Muscle of leg (tissue), 11 donors: ENCODE data around the gene SPRED2. TPM values are rescaled to one million over a fixed set of nuclear protein-coding genes. Genes with fewer than 3 reads are reported as not detected.
A peak's percentile ranks its signal among the peaks of the same experiment; 100 is the strongest.

Experiments used
- DNase-seq: peaks from one replicate; pipeline ENCODE4 v3.0.0; 2013
- H3K27ac ChIP-seq: one replicate; pipeline ENCODE4 v1.5.1; 2013; ENCODE audit warnings: mild to moderate bottlenecking, low read length, control low read depth
- H3K27me3 ChIP-seq: one replicate; pipeline ENCODE4 v1.6.1; 2013; ENCODE audit warnings: low read length; ENCODE audit not compliant: control insufficient read depth, insufficient read depth
- H3K36me3 ChIP-seq: one replicate; pipeline ENCODE4 v1.6.1; 2013; ENCODE audit warnings: low read length; ENCODE audit not compliant: control insufficient read depth, insufficient read depth
- H3K4me1 ChIP-seq: one replicate; pipeline ENCODE4 v1.6.1; 2013; ENCODE audit warnings: low read length; ENCODE audit not compliant: control insufficient read depth, insufficient read depth
- H3K4me3 ChIP-seq: one replicate; pipeline ENCODE4 v1.5.1; 2013; ENCODE audit warnings: low read length, control low read depth
- H3K9me3 ChIP-seq: replicated peaks from 2 replicates; pipeline ENCODE4 v1.6.1; 2013; ENCODE audit warnings: low read depth, low read length; ENCODE audit not compliant: control insufficient read depth
- WGBS: methylation state at CpG from one replicate; pipeline ENCODE4 v1.1.5; 2013; ENCODE audit warnings: missing lambda C conversion rate; ENCODE audit not compliant: insufficient coverage; 5-methylcytosine and 5-hydroxymethylcytosine counted together
- polyA plus RNA-seq, 8 donors: library from polyadenylated mRNA; unstranded; fragments of 120-200 nt; gene quantifications; one replicate each; pipeline versions ENCODE4 v1.2.1 to v1.2.3, GENCODE V29; 2013; ENCODE audit warnings: inconsistent platforms in 1 of 8, low replicate concordance in 1 of 8; ENCODE audit not compliant: insufficient read length in 8 of 8, insufficient read depth in 1 of 8
- total RNA-seq: library from RNA; stranded (reverse); fragments of 120-200 nt; gene quantifications from one replicate; pipeline ENCODE4 v1.2.4, GENCODE V29; 2013

SPRED2 gene
- total and polyA plus RNA-seq, 9 donors, result 10.7 to 51.3 (median 30.9) TPM

DNA sequence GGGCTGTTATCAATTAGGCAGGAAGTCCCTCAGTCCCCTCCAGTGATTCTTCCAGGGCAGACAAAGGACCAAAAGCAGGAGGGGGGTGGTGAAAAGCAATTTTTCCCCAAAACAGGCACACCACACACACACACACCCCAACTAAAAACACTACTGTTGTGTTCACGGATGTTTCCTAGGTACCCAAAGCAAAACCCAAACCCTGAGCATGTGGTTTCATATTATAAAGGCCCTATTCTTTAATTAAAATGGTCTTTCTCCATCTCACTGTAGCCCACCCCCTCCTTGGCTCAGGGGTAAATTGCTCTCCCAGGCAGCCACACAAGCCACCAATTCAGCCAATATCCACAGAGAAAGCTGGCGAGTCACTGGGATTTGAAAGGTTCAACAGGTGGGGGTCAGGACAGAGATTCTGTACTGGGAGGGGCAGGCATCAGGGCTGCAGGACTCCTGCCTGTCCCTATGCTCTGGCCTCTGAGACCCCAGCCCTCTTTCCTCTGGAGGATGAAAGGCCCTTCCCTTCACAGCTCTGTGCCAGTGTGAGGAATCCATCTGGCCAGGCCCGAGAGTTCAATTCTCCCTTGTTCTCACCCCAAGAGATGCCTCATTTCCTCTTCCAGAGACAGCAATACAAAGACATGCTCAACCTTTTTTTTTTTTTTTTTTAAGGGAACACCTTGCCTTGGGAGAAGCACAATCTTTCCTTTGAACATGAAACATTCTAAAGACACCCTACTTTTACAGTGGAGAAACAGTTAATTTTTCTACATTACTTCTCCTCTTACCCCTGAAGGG is 43.6 kb downstream of the SPRED2 start:
- DNase-seq, result no peak
- no peak overlapping the region for H3K27ac ChIP-seq
- no peaks in the 10 kb centered on the region for H3K27me3 ChIP-seq
- H3K4me1 ChIP-seq, result peaks cover 16% of the 10 kb centered on the region
- H3K36me3 ChIP-seq, result peaks cover 2% of the 10 kb centered on the region
- H3K4me3 ChIP-seq, result no peak overlapping the region
- H3K9me3 ChIP-seq, result no peaks in the 10 kb centered on the region
- no CpG with 5 or more reads among the region's 3 CpGs for WGBS

DNA sequence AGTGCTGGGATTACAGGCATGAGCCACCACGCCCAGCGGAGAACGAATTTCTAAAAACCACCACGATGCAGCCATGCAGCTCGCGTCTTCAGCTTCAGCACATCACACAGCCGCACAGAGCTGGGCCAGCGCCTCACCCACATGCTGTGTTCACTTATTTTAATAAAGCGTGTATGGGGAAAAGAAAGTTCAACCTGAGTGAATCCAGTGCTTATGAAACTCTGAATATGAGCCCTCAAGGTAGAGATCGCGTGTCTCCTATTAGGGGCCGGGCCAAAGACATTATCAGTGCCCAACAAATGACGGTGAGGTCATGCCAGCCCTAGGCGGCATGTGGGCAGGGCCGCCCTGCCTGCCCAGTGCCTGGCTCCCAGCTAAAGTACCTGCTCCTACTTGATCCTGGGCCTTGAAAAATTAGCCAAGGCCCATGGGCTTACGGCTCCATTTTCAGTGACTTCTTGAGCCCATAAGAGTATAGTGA is 44.3 kb downstream of the SPRED2 start:
- H3K27ac ChIP-seq, result no peak overlapping the region
- H3K27me3 ChIP-seq, result no peaks in the 10 kb centered on the region
- H3K36me3 ChIP-seq, result peaks cover 2% of the 10 kb centered on the region
- H3K4me1 ChIP-seq, result peaks cover 23% of the 10 kb centered on the region
- no peak overlapping the region for H3K4me3 ChIP-seq
- no peaks in the 10 kb centered on the region for H3K9me3 ChIP-seq
- 89% methylated on average over 11 of the region's 16 CpGs for whole genome bisulfite sequencing
- no peak for DNase-seq

GRCh38 chr2:65386989-65387388 is 45.4 kb downstream of the SPRED2 start:
- H3K36me3 ChIP-seq, result peaks cover 2% of the 10 kb centered on the region
- H3K4me3 ChIP-seq, result no peak overlapping the region
- no peak for DNase-seq
- no peaks in the 10 kb centered on the region for H3K27me3 ChIP-seq
- 80% methylated on average over 2 of the region's 4 CpGs for WGBS
- H3K4me1 ChIP-seq, result peaks cover 33% of the 10 kb centered on the region
- no peak overlapping the region for H3K27ac ChIP-seq
- H3K9me3 ChIP-seq, result no peaks in the 10 kb centered on the region

DNA sequence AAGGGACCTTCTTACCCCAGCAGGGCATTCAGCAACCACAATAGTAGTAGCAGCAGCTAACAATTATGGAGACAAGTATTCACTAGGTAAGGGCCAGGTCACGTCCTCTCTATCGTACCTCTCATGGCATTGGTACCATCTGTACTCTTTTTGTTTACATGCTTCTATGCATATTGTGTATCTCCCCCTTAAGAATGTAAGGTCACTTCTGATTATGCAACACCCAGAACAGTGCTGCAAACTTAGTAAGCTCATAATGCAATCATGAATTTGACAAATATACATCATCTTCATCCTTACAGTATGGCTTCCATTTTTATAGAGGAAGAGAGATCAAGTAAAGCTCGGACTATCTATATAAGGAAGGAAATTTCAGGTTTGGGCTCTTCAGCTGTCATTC is 46.1 kb downstream of the SPRED2 start:
- Histone ChIP-seq H3K4me1 (peaks cover 38% of the 10 kb centered on the region), H3K9me3 (no peaks in the 10 kb centered on the region), H3K36me3 (peaks cover 2% of the 10 kb centered on the region), H3K27ac (no peak overlapping the region), H3K27me3 (no peaks in the 10 kb centered on the region), H3K4me3 (no peak overlapping the region)
- 100% methylated on average over 2 of the region's 3 CpGs for WGBS
- DNase-seq, result no peak

GRCh38 chr2:65383541-65384488 is 48.6 kb downstream of the SPRED2 start:
- DNase-seq, result peak; percentile 86
- Histone ChIP-seq H3K9me3 (no peaks in the 10 kb centered on the region), H3K4me3 (no peak overlapping the region)

DNA sequence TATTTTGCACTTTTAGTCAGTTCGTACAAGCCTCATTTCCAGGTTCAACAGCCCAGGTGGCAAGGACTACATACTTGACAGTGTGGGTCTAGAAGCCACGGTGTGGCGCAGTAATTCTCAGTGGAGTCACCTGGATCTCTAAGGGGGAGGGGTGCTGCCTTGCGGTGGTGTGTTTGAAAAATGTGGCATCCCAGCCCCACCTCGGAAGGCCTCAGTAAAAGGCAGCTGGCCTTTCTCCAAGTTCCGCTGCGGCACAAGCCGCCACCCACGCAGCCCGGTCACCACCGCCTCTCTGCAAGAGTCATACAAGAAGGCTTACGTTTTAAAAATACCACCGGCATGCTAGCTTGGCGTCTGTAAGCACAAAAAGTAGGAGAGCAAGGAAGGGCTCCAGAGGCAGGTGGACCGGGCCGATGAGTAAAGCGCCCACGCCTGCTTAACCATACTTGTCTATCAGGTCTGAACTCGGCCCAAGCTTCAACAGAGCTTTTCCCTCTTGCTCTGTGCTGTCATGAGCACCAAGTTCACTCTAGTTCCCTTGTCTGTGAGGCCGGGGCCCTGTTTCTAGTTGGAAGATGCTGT is 49.5 kb downstream of the SPRED2 start:
- no peak overlapping the region for H3K4me3 ChIP-seq
- DNase-seq, result peak; percentile 62
- WGBS, result 13% methylated on average over 14 of the region's 20 CpGs

More at GRCh38 chr2:65383541-65384488, 48.6 kb downstream of the SPRED2 start:
- peak overlapping the region; percentile 77 for H3K27ac ChIP-seq
- peaks cover 35% of the 10 kb centered on the region for H3K4me1 ChIP-seq
- peaks cover 2% of the 10 kb centered on the region for H3K36me3 ChIP-seq
- WGBS, result 35% methylated on average over 9 of the region's 17 CpGs
- no peaks in the 10 kb centered on the region for H3K27me3 ChIP-seq

DNA sequence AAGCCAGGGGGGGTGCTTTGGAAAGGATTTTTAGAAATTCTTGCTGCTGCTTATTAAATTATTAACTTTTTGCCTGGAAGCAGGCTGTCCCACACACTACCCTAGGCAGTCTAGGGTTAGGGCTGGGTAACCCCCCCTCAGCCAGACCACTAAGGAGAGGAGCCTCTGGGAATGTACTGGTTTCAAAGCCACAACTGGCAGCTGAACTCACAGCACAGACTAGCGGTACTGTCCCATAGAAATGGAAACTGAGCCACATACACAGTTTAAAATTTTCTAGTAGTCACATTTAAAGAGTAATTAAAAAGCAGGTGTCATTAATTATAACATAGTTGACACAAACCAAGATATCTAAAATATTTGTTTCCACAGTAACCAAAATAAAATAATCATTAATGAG is 50.1 kb downstream of the SPRED2 start:
- no peak for DNase-seq
- peak overlapping the region; percentile 77 for H3K27ac ChIP-seq
- no peaks in the 10 kb centered on the region for H3K9me3 ChIP-seq
- peaks cover 37% of the 10 kb centered on the region for H3K4me1 ChIP-seq
- H3K4me3 ChIP-seq, result no peak overlapping the region
- WGBS, result no CpG with 5 or more reads among the region's 1 CpG
- no peaks in the 10 kb centered on the region for H3K36me3 ChIP-seq
- H3K27me3 ChIP-seq, result no peaks in the 10 kb centered on the region

More for the DNA sequence above, 49.5 kb downstream of the SPRED2 start:
- H3K4me1 ChIP-seq, result peaks cover 33% of the 10 kb centered on the region
- H3K27me3 ChIP-seq, result no peaks in the 10 kb centered on the region
- no peaks in the 10 kb centered on the region for H3K9me3 ChIP-seq
- H3K27ac ChIP-seq, result peak overlapping the region; percentile 77
- H3K36me3 ChIP-seq, result no peaks in the 10 kb centered on the region

GRCh38 chr2:65381607-65382051 is 50.8 kb downstream of the SPRED2 start:
- no peaks in the 10 kb centered on the region for H3K36me3 ChIP-seq
- H3K4me3 ChIP-seq, result no peak overlapping the region
- H3K27me3 ChIP-seq, result no peaks in the 10 kb centered on the region
- DNase-seq, result no peak
- no peak overlapping the region for H3K27ac ChIP-seq
- peaks cover 38% of the 10 kb centered on the region for H3K4me1 ChIP-seq
- H3K9me3 ChIP-seq, result no peaks in the 10 kb centered on the region
- WGBS, result 86% methylated on average over 4 of the region's 5 CpGs

- H3K4me3 ChIP-seq, result no peak overlapping the region
- H3K36me3 ChIP-seq, result no peaks in the 10 kb centered on the region
- WGBS, result 85% methylated on average over 5 of the region's 5 CpGs
- DNase-seq, result no peak
- H3K27me3 ChIP-seq, result no peaks in the 10 kb centered on the region
- H3K4me1 ChIP-seq, result peaks cover 38% of the 10 kb centered on the region
- no peaks in the 10 kb centered on the region for H3K9me3 ChIP-seq
- no peak overlapping the region for H3K27ac ChIP-seq
These were observed 52.1 kb downstream of the SPRED2 start for GRCh38 chr2:65380255-65380654.
